CD14-positive monocyte (primary cell): ENCODE measurements around the gene OAS2. TPM values are rescaled to one million over a fixed set of nuclear protein-coding genes. Genes with fewer than 3 reads are reported as not detected.

Source experiments
- DNase-seq, 3 donors: peaks; one replicate each; pipeline ENCODE4 v3.0.0-alpha.2; 2011 to 2022
- H2AFZ ChIP-seq: 2 replicates; pipeline ENCODE4 v1.6.0; 2012; ENCODE audit warnings: mild to moderate bottlenecking, low read depth, low read length, inconsistent platforms; ENCODE audit not compliant: insufficient read depth, poor library complexity, severe bottlenecking
- H3K27ac ChIP-seq, 2 donors: 1 replicate in 1 of 2; 2 replicates in 1 of 2; pipeline ENCODE4 v1.5.1; 2012 to 2013; ENCODE audit warnings: low read length in 2 of 2, control low read depth in 1 of 2, inconsistent platforms in 1 of 2, low read depth in 1 of 2, mild to moderate bottlenecking in 1 of 2
- H3K27me3 ChIP-seq, 2 donors: one replicate each; pipeline versions ENCODE4 v1.6.0 to v1.6.1; 2011 to 2013; ENCODE audit warnings: low read length in 2 of 2; ENCODE audit not compliant: control insufficient read depth in 2 of 2, insufficient read depth in 2 of 2
- H3K36me3 ChIP-seq, 2 donors: replicated peaks in 1 of 2; 1 replicate in 1 of 2; 2 replicates in 1 of 2; pipeline versions ENCODE4 v1.5.1 to v1.6.1; 2012 to 2013; ENCODE audit warnings: low read length in 2 of 2, control low read depth in 1 of 2, inconsistent platforms in 1 of 2, mild to moderate bottlenecking in 1 of 2; ENCODE audit not compliant: insufficient read depth in 2 of 2, control insufficient read depth in 1 of 2
- H3K4me1 ChIP-seq, 2 donors: 1 replicate in 1 of 2; 2 replicates in 1 of 2; pipeline versions ENCODE4 v1.5.1 to v1.6.1; 2012 to 2013; ENCODE audit warnings: low read length in 2 of 2, control low read depth in 1 of 2, inconsistent platforms in 1 of 2, mild to moderate bottlenecking in 1 of 2, moderate library complexity in 1 of 2; ENCODE audit not compliant: insufficient read depth in 2 of 2, control insufficient read depth in 1 of 2
- H3K4me2 ChIP-seq: replicated peaks from 2 replicates; pipeline ENCODE3; 2012; ENCODE audit warnings: low read length, moderate library complexity, mild to moderate bottlenecking; ENCODE audit not compliant: poor library complexity, severe bottlenecking; ENCODE audit errors: extremely low read depth
- H3K4me3 ChIP-seq, 3 experiments: fragments of 200-600 bp in 1 of 3; sonication (generic) in 1 of 3; replicated peaks in 1 of 3; 1 replicate in 2 of 3; 2 replicates in 1 of 3; pipeline ENCODE4 v1.5.1; 2011 to 2013; ENCODE audit warnings: low read length in 3 of 3, mild to moderate bottlenecking in 3 of 3, control low read depth in 2 of 3, low read depth in 2 of 3, inconsistent platforms in 1 of 3, moderate library complexity in 1 of 3
- H3K79me2 ChIP-seq: 2 replicates; pipeline ENCODE4 v1.6.0; 2012; ENCODE audit warnings: mild to moderate bottlenecking, control low read depth, inconsistent platforms, low read length, moderate library complexity; ENCODE audit not compliant: insufficient read depth
- H3K9ac ChIP-seq: 2 replicates; pipeline ENCODE4 v1.6.0; 2017; ENCODE audit warnings: low read length, mild to moderate bottlenecking; ENCODE audit not compliant: insufficient read depth, poor library complexity, severe bottlenecking
- H3K9me3 ChIP-seq, 2 donors: replicated peaks in 1 of 2; 1 replicate in 1 of 2; 2 replicates in 1 of 2; pipeline versions ENCODE4 v1.5.1 to v1.6.1; 2012 to 2013; ENCODE audit warnings: low read length in 2 of 2, control low read depth in 1 of 2; ENCODE audit not compliant: control insufficient read depth in 1 of 2, insufficient read depth in 1 of 2
- H4K20me1 ChIP-seq: 2 replicates; pipeline ENCODE4 v1.6.0; 2012; ENCODE audit warnings: mild to moderate bottlenecking, low read length, control low read depth, moderate library complexity; ENCODE audit not compliant: insufficient read depth
- H3K27ac Mint-ChIP-seq, 7 donors: one replicate each; pipeline ENCODE4 v1.8.0; 2020; ENCODE audit warnings: mild to moderate bottlenecking in 7 of 7, mixed read lengths in 7 of 7, moderate library complexity in 6 of 7, inconsistent platforms in 2 of 7
- H3K27me3 Mint-ChIP-seq, 3 donors: one replicate each; pipeline ENCODE4 v1.8.0; 2021 to 2022; ENCODE audit warnings: low read depth in 3 of 3, mild to moderate bottlenecking in 3 of 3, mixed read lengths in 3 of 3, moderate library complexity in 3 of 3, inconsistent platforms in 1 of 3
- H3K36me3 Mint-ChIP-seq, 2 donors: one replicate each; pipeline ENCODE4 v1.8.0; 2020; ENCODE audit warnings: mixed read lengths in 2 of 2, inconsistent platforms in 1 of 2, mild to moderate bottlenecking in 1 of 2
- H3K4me1 Mint-ChIP-seq: one replicate; pipeline ENCODE4 v1.8.0; 2020; ENCODE audit warnings: mild to moderate bottlenecking, mixed read lengths
- H3K4me3 Mint-ChIP-seq, 2 donors: one replicate each; pipeline ENCODE4 v1.8.0; 2020; ENCODE audit warnings: mild to moderate bottlenecking in 2 of 2, mixed read lengths in 2 of 2, moderate library complexity in 1 of 2
- H3K9me3 Mint-ChIP-seq, 7 donors: one replicate each; pipeline ENCODE4 v1.8.0; 2020 to 2022; ENCODE audit warnings: mixed read lengths in 7 of 7, mild to moderate bottlenecking in 6 of 7, moderate library complexity in 6 of 7, inconsistent platforms in 2 of 7
- WGBS: methylation state at CpG from one replicate; pipeline ENCODE4 v1.1.5; 2013; ENCODE audit warnings: missing lambda C conversion rate; ENCODE audit not compliant: insufficient coverage; 5-methylcytosine and 5-hydroxymethylcytosine counted together
- intact Hi-C, 2 donors: fragments of 100-400 bp; cut with micrococcal nuclease; formaldehyde crosslinking; loops; one replicate each; pipeline versions ENCODE4 v1.15.0 to v1.15.1; 2023
- polyA plus RNA-seq, 3 donors: library from polyadenylated mRNA; depleted of rRNA in 1 of 3; unstranded in 2 of 3; stranded (reverse) in 1 of 3; fragments of 300-500 nt in 2 of 3; fragments of >200 nt in 1 of 3; fragmentation: Illumina TruSeq in 2 of 3; gene quantifications; 1 replicate in 2 of 3; 2 replicates in 1 of 3; pipeline ENCODE4 v1.2.3, GENCODE V29; 2012 to 2021
- TF ChIP-seq, protein P1 (sequence below): fragments of 200-600 bp; IDR thresholded peaks from one replicate; pipeline ENCODE4 v1.8.0; 2022; ENCODE audit warnings: antibody characterized with exemption, mild to moderate bottlenecking

The OAS2 gene
- polyA plus RNA-seq, 3 donors = 27.7 to 55.9 (median 40.1) TPM

GRCh38 chr12:113059071-113059595 lies 80.8 kb downstream of the OAS2 start:
- H3K9me3 Mint-ChIP-seq = peaks cover 0 to 4% (median 0%) of the 10 kb centered on the region in 7 donors
- no peak overlapping the region for H3K9ac ChIP-seq
- no peaks in the 10 kb centered on the region for H3K4me1 ChIP-seq
- WGBS = 91% methylated on average over 8 of the region's 8 CpGs
- H3K4me2 ChIP-seq = no peak overlapping the region
- TF ChIP-seq, protein P1, sequence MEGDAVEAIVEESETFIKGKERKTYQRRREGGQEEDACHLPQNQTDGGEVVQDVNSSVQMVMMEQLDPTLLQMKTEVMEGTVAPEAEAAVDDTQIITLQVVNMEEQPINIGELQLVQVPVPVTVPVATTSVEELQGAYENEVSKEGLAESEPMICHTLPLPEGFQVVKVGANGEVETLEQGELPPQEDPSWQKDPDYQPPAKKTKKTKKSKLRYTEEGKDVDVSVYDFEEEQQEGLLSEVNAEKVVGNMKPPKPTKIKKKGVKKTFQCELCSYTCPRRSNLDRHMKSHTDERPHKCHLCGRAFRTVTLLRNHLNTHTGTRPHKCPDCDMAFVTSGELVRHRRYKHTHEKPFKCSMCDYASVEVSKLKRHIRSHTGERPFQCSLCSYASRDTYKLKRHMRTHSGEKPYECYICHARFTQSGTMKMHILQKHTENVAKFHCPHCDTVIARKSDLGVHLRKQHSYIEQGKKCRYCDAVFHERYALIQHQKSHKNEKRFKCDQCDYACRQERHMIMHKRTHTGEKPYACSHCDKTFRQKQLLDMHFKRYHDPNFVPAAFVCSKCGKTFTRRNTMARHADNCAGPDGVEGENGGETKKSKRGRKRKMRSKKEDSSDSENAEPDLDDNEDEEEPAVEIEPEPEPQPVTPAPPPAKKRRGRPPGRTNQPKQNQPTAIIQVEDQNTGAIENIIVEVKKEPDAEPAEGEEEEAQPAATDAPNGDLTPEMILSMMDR = no peak
- H3K36me3 Mint-ChIP-seq = no peaks in the 10 kb centered on the region
- no peak for DNase-seq
- H3K79me2 ChIP-seq = no peaks in the 10 kb centered on the region
- no peaks in the 10 kb centered on the region for H3K9me3 ChIP-seq
- H3K27ac ChIP-seq = no peak overlapping the region
- no peak overlapping the region for H3K4me3 Mint-ChIP-seq
- no peaks in the 10 kb centered on the region for H4K20me1 ChIP-seq
- no peak overlapping the region for H2AFZ ChIP-seq
- no peaks in the 10 kb centered on the region for H3K4me1 Mint-ChIP-seq
- peaks cover 27 to 43% (median 33%) of the 10 kb centered on the region in 3 donors for H3K27me3 Mint-ChIP-seq
- peaks cover 33 to 38% of the 10 kb centered on the region in 2 donors for H3K27me3 ChIP-seq
- intact Hi-C loops = no loop called here
- no peak overlapping the region for H3K4me3 ChIP-seq
- H3K36me3 ChIP-seq = no peaks in the 10 kb centered on the region
- H3K27ac Mint-ChIP-seq = no peak overlapping the region

DNA sequence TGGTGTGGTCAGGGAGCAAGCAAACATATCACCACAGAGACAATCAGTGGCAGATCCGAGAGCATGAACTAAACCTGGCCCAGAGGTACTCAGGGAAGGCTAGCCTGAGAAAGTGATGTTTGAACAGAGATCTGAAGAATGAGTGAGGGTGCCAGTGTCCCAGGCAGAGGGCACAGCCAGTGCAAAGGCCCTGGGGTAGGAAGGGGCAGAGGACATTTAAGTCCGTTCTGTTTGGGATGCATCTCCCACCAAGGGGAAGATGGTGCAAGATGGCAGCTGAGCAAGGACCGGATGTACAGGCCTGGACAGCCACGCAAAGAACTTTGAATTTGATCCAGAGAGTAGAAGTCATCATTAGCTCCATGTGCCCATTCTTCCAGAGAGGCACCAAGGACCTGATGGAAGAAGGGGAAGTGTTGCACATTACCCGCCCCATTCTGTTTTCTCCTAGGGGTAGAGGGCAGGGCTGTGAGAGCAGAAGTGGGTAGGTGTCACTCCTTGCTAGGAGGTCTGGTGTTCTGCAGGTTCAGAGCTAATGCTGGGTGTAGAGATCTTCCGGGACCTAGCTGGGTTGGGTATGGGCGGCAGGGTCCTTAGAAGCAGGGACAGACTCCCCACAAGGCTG lies 82.1 kb downstream of the OAS2 start:
- no peak overlapping the region for H3K27ac ChIP-seq
- no peaks in the 10 kb centered on the region for H3K79me2 ChIP-seq
- TF ChIP-seq, protein P1 = no peak
- Mint-ChIP-seq H3K4me1 (no peaks in the 10 kb centered on the region), H3K27ac (no peak overlapping the region), H3K9me3 (peaks cover 0 to 4% (median 0%) of the 10 kb centered on the region in 7 donors), H3K4me3 (no peak overlapping the region), H3K36me3 (no peaks in the 10 kb centered on the region), H3K27me3 (peaks cover 21 to 39% (median 26%) of the 10 kb centered on the region in 3 donors)
- no peak overlapping the region for H2AFZ ChIP-seq
- no peaks in the 10 kb centered on the region for H3K36me3 ChIP-seq
- H3K27me3 ChIP-seq = peaks cover 19 to 25% of the 10 kb centered on the region in 2 donors
- H3K9me3 ChIP-seq = no peaks in the 10 kb centered on the region
- no peak overlapping the region for H3K9ac ChIP-seq
- no peak for DNase-seq
- intact Hi-C loops = no loop called here
- no peak overlapping the region for H3K4me3 ChIP-seq
- H3K4me1 ChIP-seq = no peaks in the 10 kb centered on the region
- H4K20me1 ChIP-seq = no peaks in the 10 kb centered on the region
- WGBS = 96% methylated on average over 5 of the region's 7 CpGs
- H3K4me2 ChIP-seq = no peak overlapping the region
